CD4-positive, alpha-beta memory T cell (primary cell): ENCODE results near the gene RPL23. TPM values are rescaled to one million over a fixed set of nuclear protein-coding genes. Genes with fewer than 3 reads are reported as not detected.
A peak's percentile ranks its signal among the peaks of the same experiment; 100 is the strongest.

Source experiments
- CTCF ChIA-PET: fragments of 350-600 bp; sonication (Branson Sonifier 250); formaldehyde crosslinking; loops from one replicate; lab custom pipeline; 2021; ENCODE audit warnings: inconsistent platforms; ENCODE audit not compliant: partially characterized antibody; lab: Charles Lee
- POLR2A ChIA-PET: fragments of 350-600 bp; sonication (Branson Sonifier 250); formaldehyde crosslinking; loops from one replicate; lab custom pipeline; 2021; ENCODE audit not compliant: partially characterized antibody; lab: Charles Lee
- DNase-seq, 5 donors: peaks; one replicate each; pipeline versions ENCODE4 v3.0.0 to v3.0.0-alpha.2; 2020 to 2022; ENCODE audit warnings: mixed read lengths in 1 of 5
- H3K27ac ChIP-seq: one replicate; pipeline ENCODE4 v1.7.0; 2013; ENCODE audit warnings: low read depth, low read length
- H3K27me3 ChIP-seq: 2 replicates; pipeline ENCODE4 v1.7.0; 2013; ENCODE audit warnings: mild to moderate bottlenecking, low read length, moderate library complexity; ENCODE audit not compliant: insufficient read depth
- H3K36me3 ChIP-seq: 2 replicates; pipeline ENCODE4 v1.7.0; 2013; ENCODE audit warnings: mild to moderate bottlenecking, low read length, moderate library complexity; ENCODE audit not compliant: insufficient read depth
- H3K4me1 ChIP-seq: 2 replicates; pipeline ENCODE4 v1.7.0; 2013; ENCODE audit warnings: mild to moderate bottlenecking, low read length, moderate library complexity; ENCODE audit not compliant: insufficient read depth
- H3K4me3 ChIP-seq, 2 donors: one replicate each; pipeline ENCODE4 v1.7.0; 2013; ENCODE audit warnings: low read length in 2 of 2, mild to moderate bottlenecking in 1 of 2
- H3K9me3 ChIP-seq, 2 donors: one replicate each; pipeline ENCODE4 v1.7.0; 2013; ENCODE audit warnings: low read length in 2 of 2, control low read depth in 1 of 2; ENCODE audit not compliant: control insufficient read depth in 1 of 2
- H3K27ac Mint-ChIP-seq, 7 donors: one replicate each; pipeline ENCODE4 v1.8.0; 2020 to 2021; ENCODE audit warnings: mixed read lengths in 7 of 7, mild to moderate bottlenecking in 6 of 7, inconsistent platforms in 3 of 7, moderate library complexity in 3 of 7
- H3K27me3 Mint-ChIP-seq, 2 donors: one replicate each; pipeline ENCODE4 v1.8.0; 2020 to 2021; ENCODE audit warnings: mixed read lengths in 2 of 2
- H3K36me3 Mint-ChIP-seq, 2 donors: one replicate each; pipeline ENCODE4 v1.8.0; 2020 to 2021; ENCODE audit warnings: mixed read lengths in 2 of 2, inconsistent platforms in 1 of 2, mild to moderate bottlenecking in 1 of 2
- H3K4me1 Mint-ChIP-seq, 4 donors: one replicate each; pipeline ENCODE4 v1.8.0; 2020 to 2021; ENCODE audit warnings: mixed read lengths in 4 of 4, mild to moderate bottlenecking in 1 of 4
- H3K4me3 Mint-ChIP-seq, 8 donors: one replicate each; pipeline ENCODE4 v1.8.0; 2020 to 2021; ENCODE audit warnings: mixed read lengths in 8 of 8, mild to moderate bottlenecking in 7 of 8, moderate library complexity in 6 of 8, inconsistent platforms in 3 of 8
- H3K9me3 Mint-ChIP-seq, 8 donors: one replicate each; pipeline ENCODE4 v1.8.0; 2020 to 2021; ENCODE audit warnings: mixed read lengths in 8 of 8, mild to moderate bottlenecking in 5 of 8, inconsistent platforms in 3 of 8, moderate library complexity in 1 of 8
- intact Hi-C: fragments of 100-400 bp; cut with micrococcal nuclease; formaldehyde crosslinking; loops from one replicate; pipeline ENCODE4 v1.15.1; 2023
- polyA plus RNA-seq, 2 donors: library from polyadenylated mRNA; unstranded; fragments of 300-500 nt; fragmentation: Illumina TruSeq; gene quantifications; one replicate each; pipeline ENCODE4 v1.2.3, GENCODE V29; 2021
- total RNA-seq, 2 experiments: library from RNA; stranded (reverse); gene quantifications; one replicate each; pipeline ENCODE4 v1.2.3, GENCODE V29; 2021

RPL23 gene
- total and polyA plus RNA-seq, 4 experiments from 2014 or later = 728 to 1,572 (median 1,413) TPM

- POLR2A ChIA-PET = interaction anchor here (4.8 to 9.5 kb wide), 5 partner anchors 9 to 50 kb away, joined by 38 to 229 read pairs (median 133); partner anchors contain the start of genes CWC25, LASP1NB and RPL23
- Histone ChIP-seq H3K36me3 (peaks cover 16% of the 10 kb centered on the region), H3K27me3 (no peaks in the 10 kb centered on the region), H3K9me3 (no peaks in the 10 kb centered on the region), H3K4me3 (no peak overlapping the region), H3K27ac (peak overlapping the region; percentile 13), H3K4me1 (peaks cover 71% of the 10 kb centered on the region)
- Mint-ChIP-seq H3K4me1 (peaks cover 49 to 95% (median 66%) of the 10 kb centered on the region in 4 donors), H3K9me3 (peaks cover 0 to 7% (median 0%) of the 10 kb centered on the region in 8 donors), H3K4me3 (peak overlapping the region; percentile 15 to 95 (median 52)), H3K27ac (peak overlapping the region; percentile 66 to 100 (median 84)), H3K36me3 (peaks cover 12 to 54% of the 10 kb centered on the region in 2 donors), H3K27me3 (peaks cover 0 to 3% of the 10 kb centered on the region in 2 donors)
- no peak for DNase-seq
- intact Hi-C loops = loop anchor here (5.0 kb wide), 3 partner anchors 93 to 172 kb away; partner anchors contain the start of gene FBXO47
- CTCF ChIA-PET = interaction anchor here (1.2 to 1.6 kb wide), 4 partner anchors 12 to 370 kb away, joined by 3 to 5 read pairs (median 3); no protein-coding TSS in a partner anchor
These were observed 20.3 kb upstream of the RPL23 start for GRCh38 chr17:38873640-38874380.

GRCh38 chr17:38872671-38873385 is 19.3 kb upstream of the RPL23 start:
- Histone ChIP-seq H3K36me3 (peaks cover 6% of the 10 kb centered on the region), H3K4me1 (peaks cover 71% of the 10 kb centered on the region), H3K9me3 (no peaks in the 10 kb centered on the region), H3K27ac (peak overlapping the region; percentile 88), H3K4me3 (peak overlapping the region; percentile 9 to 99), H3K27me3 (no peaks in the 10 kb centered on the region)
- H3K27ac Mint-ChIP-seq = peak overlapping the region; percentile 92 to 100 (median 96)
- peaks cover 0 to 7% (median 0%) of the 10 kb centered on the region in 8 donors for H3K9me3 Mint-ChIP-seq
- ChIA-PET CTCF (interaction anchor here (1.0 to 4.1 kb wide), 7 partner anchors 13 to 371 kb away, joined by 3 to 41 read pairs (median 3); no protein-coding TSS in a partner anchor), POLR2A (interaction anchor here (1.1 to 9.5 kb wide), 9 partner anchors 10 to 281 kb away, joined by 4 to 229 read pairs (median 38); partner anchors contain the start of genes CWC25, LASP1NB, PSMB3 and RPL23)
- DNase-seq = no peak
- peaks cover 0 to 4% of the 10 kb centered on the region in 2 donors for H3K27me3 Mint-ChIP-seq
- intact Hi-C loops = loop anchor here (5.0 kb wide), 3 partner anchors 94 to 171 kb away; partner anchors contain the start of gene FBXO47
- peak overlapping the region; percentile 35 to 98 (median 95) for H3K4me3 Mint-ChIP-seq
- H3K36me3 Mint-ChIP-seq = peaks cover 4 to 46% of the 10 kb centered on the region in 2 donors
- peaks cover 47 to 95% (median 66%) of the 10 kb centered on the region in 4 donors for H3K4me1 Mint-ChIP-seq

GRCh38 chr17:38872027-38872511 is 18.5 kb upstream of the RPL23 start:
- H3K4me1 ChIP-seq = peaks cover 68% of the 10 kb centered on the region
- no peaks in the 10 kb centered on the region for H3K9me3 ChIP-seq
- ChIA-PET POLR2A (interaction anchor here (1.0 to 9.5 kb wide), 15 partner anchors 11 to 282 kb away, joined by 3 to 229 read pairs (median 17); partner anchors contain the start of genes CWC25, LASP1NB, MLLT6 and PSMB3), CTCF (interaction anchor here (1.0 to 4.1 kb wide), 7 partner anchors 28 to 282 kb away, joined by 3 to 41 read pairs (median 6); partner anchors contain the start of genes FBXO47 and LASP1NB)
- H3K27ac ChIP-seq = peak overlapping the region; percentile 88
- peak overlapping the region; percentile 89 to 99 for H3K4me3 ChIP-seq
- Mint-ChIP-seq H3K4me1 (peaks cover 48 to 94% (median 66%) of the 10 kb centered on the region in 4 donors), H3K4me3 (peak overlapping the region; percentile 92 to 98 (median 96)), H3K9me3 (peaks cover 0 to 9% (median 0%) of the 10 kb centered on the region in 8 donors), H3K27ac (peak overlapping the region; percentile 92 to 100 (median 96)), H3K36me3 (peaks cover 4 to 46% of the 10 kb centered on the region in 2 donors), H3K27me3 (peaks cover 0 to 7% of the 10 kb centered on the region in 2 donors)
- no peak for DNase-seq
- peaks cover 6% of the 10 kb centered on the region for H3K36me3 ChIP-seq
- no peaks in the 10 kb centered on the region for H3K27me3 ChIP-seq
- intact Hi-C loops = loop anchor here (5.0 kb wide), 3 partner anchors 95 to 170 kb away; partner anchors contain the start of gene FBXO47

- peaks cover 6% of the 10 kb centered on the region for H3K36me3 ChIP-seq
- no peaks in the 10 kb centered on the region for H3K9me3 ChIP-seq
- POLR2A ChIA-PET = interaction anchor here (0.8 to 9.5 kb wide), 23 partner anchors 12 to 367 kb away, joined by 3 to 229 read pairs (median 6); partner anchors contain the start of genes CISD3, CWC25, FBXO47 and LASP1NB
- DNase-seq = peak; percentile 51 to 88 (median 56)
- Mint-ChIP-seq H3K27me3 (peaks cover 0 to 7% of the 10 kb centered on the region in 2 donors), H3K36me3 (peaks cover 4 to 45% of the 10 kb centered on the region in 2 donors), H3K9me3 (peaks cover 0 to 9% (median 0%) of the 10 kb centered on the region in 8 donors), H3K4me1 (peaks cover 47 to 88% (median 60%) of the 10 kb centered on the region in 4 donors), H3K27ac (peak overlapping the region; percentile 92 to 100 (median 96)), H3K4me3 (peak overlapping the region; percentile 92 to 98 (median 96))
- peaks cover 65% of the 10 kb centered on the region for H3K4me1 ChIP-seq
- H3K4me3 ChIP-seq = peak overlapping the region; percentile 89 to 99
- no peaks in the 10 kb centered on the region for H3K27me3 ChIP-seq
- CTCF ChIA-PET = interaction anchor here (0.5 to 4.1 kb wide), 11 partner anchors 17 to 294 kb away, joined by 3 to 41 read pairs (median 3); partner anchors contain the start of genes FBXO47 and LASP1NB
- H3K27ac ChIP-seq = peak overlapping the region; percentile 88
- intact Hi-C loops = loop anchor here (1.0 to 5.0 kb wide), 6 partner anchors 19 to 169 kb away; partner anchors contain the start of genes FBXO47, LASP1NB and PSMB3
These were observed 17.9 kb upstream of the RPL23 start for GRCh38 chr17:38871247-38872015.

GRCh38 chr17:38870259-38871165 is 17.0 kb upstream of the RPL23 start:
- peak; percentile 57 to 78 (median 62) for DNase-seq
- Histone ChIP-seq H3K9me3 (no peaks in the 10 kb centered on the region), H3K4me3 (peak overlapping the region; percentile 89 to 99), H3K4me1 (peaks cover 60% of the 10 kb centered on the region), H3K27ac (peak overlapping the region; percentile 88), H3K27me3 (no peaks in the 10 kb centered on the region), H3K36me3 (peaks cover 6% of the 10 kb centered on the region)
- H3K9me3 Mint-ChIP-seq = peaks cover 0 to 9% (median 0%) of the 10 kb centered on the region in 8 donors
- peaks cover 4 to 44% of the 10 kb centered on the region in 2 donors for H3K36me3 Mint-ChIP-seq
- ChIA-PET POLR2A (interaction anchor here (0.8 to 9.5 kb wide), 34 partner anchors 13 to 368 kb away, joined by 3 to 229 read pairs (median 6); partner anchors contain the start of genes CISD3, CWC25, FBXO47 and LASP1NB), CTCF (interaction anchor here (0.5 to 4.1 kb wide), 23 partner anchors 9 to 329 kb away, joined by 3 to 41 read pairs (median 5); partner anchors contain the start of genes FBXO47, LASP1NB, RPL19 and RPL23)
- H3K27ac Mint-ChIP-seq = peak overlapping the region; percentile 93 to 100 (median 96)
- peak overlapping the region; percentile 92 to 100 (median 97) for H3K4me3 Mint-ChIP-seq
- peaks cover 0 to 7% of the 10 kb centered on the region in 2 donors for H3K27me3 Mint-ChIP-seq
- intact Hi-C loops = loop anchor here (1.0 to 5.0 kb wide), 7 partner anchors 20 to 168 kb away; partner anchors contain the start of genes CWC25, FBXO47, LASP1NB and PSMB3
- H3K4me1 Mint-ChIP-seq = peaks cover 45 to 78% (median 56%) of the 10 kb centered on the region in 4 donors
